ENCODE data around the gene WNT8B.

GRCh38 chr10:100496567-100496966, 33.8 kb downstream of the WNT8B start:
- TF ChIP-seq POLR2AphosphoS5 (IDR thresholded peaks at IDR 0.05; ENCODE audit: low read depth, low read length) (no peak), TAF1 (IDR thresholded peaks at IDR 0.05; ENCODE audit: borderline replicate concordance, insufficient read depth, low read length) (no peak)
